Gastrocnemius medialis (tissue), 4 donors: ENCODE data around the gene SPSB1. TPM values are rescaled to one million over a fixed set of nuclear protein-coding genes. Genes with fewer than 3 reads are reported as not detected.

Experiments
- ATAC-seq, 2 donors: fragments of 150-250 bp; one replicate each; pipeline ENCODE4 v1.9.1; 2016
- DNase-seq, 2 donors: peaks; one replicate each; pipeline ENCODE4 v3.0.0-alpha.2; 2019
- H3K27ac ChIP-seq, 4 donors: fragments of 200-600 bp; sonication (generic); 1 replicate in 1 of 4; 2 replicates in 3 of 4; pipeline ENCODE4 v1.5.1; 2016 to 2018; ENCODE audit warnings: mild to moderate bottlenecking in 2 of 4, moderate library complexity in 1 of 4
- H3K27me3 ChIP-seq, 3 donors: fragments of 200-600 bp; sonication (generic) in 2 of 3; 1 replicate in 1 of 3; 2 replicates in 2 of 3; pipeline versions ENCODE4 v1.5.1 to v1.6.0; 2016 to 2019; ENCODE audit warnings: mild to moderate bottlenecking in 1 of 3, moderate library complexity in 1 of 3
- H3K36me3 ChIP-seq, 2 donors: fragments of 200-600 bp; sonication (generic) in 1 of 2; one replicate each; pipeline ENCODE4 v1.5.1; 2017 to 2018
- H3K4me1 ChIP-seq, 2 donors: fragments of 200-600 bp; sonication (generic) in 1 of 2; one replicate each; pipeline ENCODE4 v1.5.1; 2016 to 2017; ENCODE audit warnings: mild to moderate bottlenecking in 2 of 2
- H3K4me3 ChIP-seq, 4 donors: fragments of 200-600 bp; sonication (generic) in 3 of 4; 1 replicate in 1 of 4; 2 replicates in 3 of 4; pipeline ENCODE4 v1.5.1; 2016 to 2019; ENCODE audit warnings: mild to moderate bottlenecking in 2 of 4
- H3K9me3 ChIP-seq, 3 donors: fragments of 200-600 bp; sonication (generic) in 2 of 3; 1 replicate in 1 of 3; 2 replicates in 2 of 3; pipeline ENCODE4 v1.5.1; 2016 to 2019
- POLR2A ChIP-seq, 2 donors: fragments of 450-650 bp; IDR thresholded peaks; one replicate each; pipeline ENCODE4 v1.6.1; 2017; ENCODE audit warnings: antibody characterized with exemption in 2 of 2, mild to moderate bottlenecking in 2 of 2, moderate library complexity in 2 of 2
- in situ Hi-C, 4 donors: fragments of 200-750 bp; cut with MboI; loops; one replicate each; pipeline versions ENCODE4 v1.15.0 to v1.8.0; 2017; ENCODE audit warnings: low sequenced_read_pairs in 4 of 4
- intact Hi-C: fragments of 100-400 bp; cut with DNase I; formaldehyde crosslinking; loops from one replicate; pipeline ENCODE4 v1.15.1; 2023; ENCODE audit warnings: low total_unique reads
- total RNA-seq, 4 donors: library from RNA; depleted of rRNA; stranded (reverse); fragments of >200 nt; gene quantifications; one replicate each; pipeline versions ENCODE4 v1.1.0 to v1.2.3, GENCODE V29; 2016
- TF ChIP-seq, protein P1 (sequence below), 5 experiments: fragments of 450-650 bp in 3 of 5; fragments of 200-600 bp in 2 of 5; sonication (generic) in 2 of 5; IDR thresholded peaks in 4 of 5; conservative IDR thresholded peaks in 1 of 5; 1 replicate in 4 of 5; 2 replicates in 1 of 5; pipeline ENCODE4 v1.5.1; 2016 to 2019; ENCODE audit warnings: antibody characterized with exemption in 5 of 5, mild to moderate bottlenecking in 3 of 5, moderate library complexity in 3 of 5

Gene SPSB1
- total RNA-seq, 4 donors from 2014 or later: 40.4 to 161 (median 56.6) TPM

DNA sequence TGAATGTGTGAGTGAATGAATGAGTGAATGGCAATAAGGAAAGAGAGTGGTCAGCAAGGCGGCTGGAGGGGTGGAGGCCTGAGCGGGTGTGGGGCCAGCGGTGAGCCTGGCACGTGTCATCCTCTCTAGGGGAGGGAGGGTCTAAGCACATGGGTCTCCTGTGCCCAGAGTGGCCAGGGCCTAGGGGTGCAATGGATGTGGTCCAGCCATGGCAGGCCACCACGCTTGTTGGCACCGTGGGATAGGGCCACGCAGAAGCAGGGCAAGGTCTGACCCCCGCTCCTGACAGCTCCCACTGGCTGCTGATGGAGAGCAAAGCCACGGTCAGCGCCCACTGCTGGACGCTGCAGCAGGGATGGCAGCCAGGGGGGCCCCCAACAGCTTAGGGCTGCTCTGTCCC lies 19.5 kb upstream of the SPSB1 start:
- H3K4me1 ChIP-seq: peaks cover 18 to 33% of the 10 kb centered on the region in 2 donors
- ATAC-seq: no peak
- DNase-seq: no peak
- intact Hi-C loops: no loop called here
- in situ Hi-C loops: no loop called here
- H3K27me3 ChIP-seq: no peaks in the 10 kb centered on the region
- no peak overlapping the region for H3K4me3 ChIP-seq
- H3K27ac ChIP-seq: no peak overlapping the region
- no peaks in the 10 kb centered on the region for H3K36me3 ChIP-seq
- H3K9me3 ChIP-seq: no peaks in the 10 kb centered on the region
- TF ChIP-seq, protein P1, sequence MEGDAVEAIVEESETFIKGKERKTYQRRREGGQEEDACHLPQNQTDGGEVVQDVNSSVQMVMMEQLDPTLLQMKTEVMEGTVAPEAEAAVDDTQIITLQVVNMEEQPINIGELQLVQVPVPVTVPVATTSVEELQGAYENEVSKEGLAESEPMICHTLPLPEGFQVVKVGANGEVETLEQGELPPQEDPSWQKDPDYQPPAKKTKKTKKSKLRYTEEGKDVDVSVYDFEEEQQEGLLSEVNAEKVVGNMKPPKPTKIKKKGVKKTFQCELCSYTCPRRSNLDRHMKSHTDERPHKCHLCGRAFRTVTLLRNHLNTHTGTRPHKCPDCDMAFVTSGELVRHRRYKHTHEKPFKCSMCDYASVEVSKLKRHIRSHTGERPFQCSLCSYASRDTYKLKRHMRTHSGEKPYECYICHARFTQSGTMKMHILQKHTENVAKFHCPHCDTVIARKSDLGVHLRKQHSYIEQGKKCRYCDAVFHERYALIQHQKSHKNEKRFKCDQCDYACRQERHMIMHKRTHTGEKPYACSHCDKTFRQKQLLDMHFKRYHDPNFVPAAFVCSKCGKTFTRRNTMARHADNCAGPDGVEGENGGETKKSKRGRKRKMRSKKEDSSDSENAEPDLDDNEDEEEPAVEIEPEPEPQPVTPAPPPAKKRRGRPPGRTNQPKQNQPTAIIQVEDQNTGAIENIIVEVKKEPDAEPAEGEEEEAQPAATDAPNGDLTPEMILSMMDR (IDR thresholded peaks at IDR 0.05 in 4 of 5, conservative IDR thresholded peaks at IDR 0.05 in 1 of 5): no peak
- TF ChIP-seq POLR2A (IDR thresholded peaks at IDR 0.05): no peak

DNA sequence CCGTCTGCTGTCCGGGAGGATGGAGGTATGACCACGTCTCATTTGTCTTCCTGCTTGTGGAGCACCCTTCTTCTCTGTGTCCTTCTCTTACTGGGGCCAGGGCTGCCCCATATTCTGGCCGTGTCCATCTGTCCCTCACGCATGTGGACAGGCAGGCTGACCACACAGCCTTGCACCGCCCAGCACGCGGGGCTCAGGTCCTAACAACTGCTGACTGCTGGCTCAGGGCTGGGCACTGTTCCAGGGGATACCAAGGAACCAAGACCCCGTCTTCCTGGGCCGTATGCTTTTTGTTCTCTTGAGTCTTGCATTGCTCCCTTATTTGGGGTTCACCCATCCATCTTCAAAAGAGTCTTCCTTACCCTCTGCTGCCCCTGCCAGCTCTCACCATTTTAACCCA lies 17.5 kb upstream of the SPSB1 start:
- H3K27me3 ChIP-seq: no peaks in the 10 kb centered on the region
- DNase-seq: no peak
- no peaks in the 10 kb centered on the region for H3K9me3 ChIP-seq
- no peak overlapping the region for H3K4me3 ChIP-seq
- H3K4me1 ChIP-seq: peaks cover 7 to 19% of the 10 kb centered on the region in 2 donors
- H3K27ac ChIP-seq: peak overlapping the region; percentile 42 to 72 (median 67)
- intact Hi-C loops (no loop called here), in situ Hi-C loops (no loop called here)
- H3K36me3 ChIP-seq: no peaks in the 10 kb centered on the region
- ATAC-seq: peak; percentile 6 to 7
- TF ChIP-seq, protein P1 (IDR thresholded peaks at IDR 0.05 in 4 of 5, conservative IDR thresholded peaks at IDR 0.05 in 1 of 5): no peak
- TF ChIP-seq POLR2A (IDR thresholded peaks at IDR 0.05): no peak

DNA sequence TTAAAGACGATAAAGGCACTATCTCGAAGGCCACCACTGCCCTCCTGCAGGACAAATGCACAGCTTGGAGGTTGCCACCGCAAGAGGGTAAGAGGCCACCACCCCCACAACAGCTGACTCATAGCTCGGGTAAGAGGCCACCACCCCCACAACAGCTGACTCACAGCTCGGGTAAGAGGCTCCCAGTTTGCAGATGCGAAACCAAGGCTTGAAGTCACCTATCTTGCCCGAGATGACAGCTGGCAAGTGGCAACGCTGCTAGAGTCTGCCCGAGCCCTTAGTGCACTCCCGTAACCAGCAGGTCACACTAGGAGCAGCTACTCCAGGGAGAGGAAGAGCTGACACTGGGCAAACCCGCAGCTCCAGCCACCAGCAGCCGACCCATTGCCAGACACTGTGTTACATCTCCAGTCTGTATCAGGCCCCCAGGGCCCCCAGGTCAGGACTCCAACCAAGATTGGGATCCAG lies 17.1 kb upstream of the SPSB1 start:
- in situ Hi-C loops: no loop called here
- H3K4me3 ChIP-seq: no peak overlapping the region
- ATAC-seq: peak; percentile 70 to 82
- H3K4me1 ChIP-seq: peaks cover 6 to 17% of the 10 kb centered on the region in 2 donors
- no peaks in the 10 kb centered on the region for H3K27me3 ChIP-seq
- intact Hi-C loops: no loop called here
- peak; percentile 76 to 80 for DNase-seq
- peak overlapping the region; percentile 49 to 72 (median 67) for H3K27ac ChIP-seq
- TF ChIP-seq, protein P1 (IDR thresholded peaks at IDR 0.05 in 4 of 5, conservative IDR thresholded peaks at IDR 0.05 in 1 of 5): no peak
- TF ChIP-seq POLR2A (IDR thresholded peaks at IDR 0.05): peak in 1 of 2 donors; percentile 31
- H3K9me3 ChIP-seq: no peaks in the 10 kb centered on the region
- no peaks in the 10 kb centered on the region for H3K36me3 ChIP-seq

- Histone ChIP-seq H3K4me3 (no peak overlapping the region), H3K36me3 (no peaks in the 10 kb centered on the region), H3K4me1 (peaks cover 10 to 21% of the 10 kb centered on the region in 2 donors), H3K9me3 (no peaks in the 10 kb centered on the region), H3K27me3 (no peaks in the 10 kb centered on the region), H3K27ac (peak overlapping the region in 3 of 4 donors; percentile 4 to 42 (median 34))
- intact Hi-C loops (no loop called here), in situ Hi-C loops (no loop called here)
- DNase-seq (peak in 1 of 2 donors; percentile 61), ATAC-seq (peak in 1 of 2 donors; percentile 24)
- TF ChIP-seq, protein P1 (IDR thresholded peaks at IDR 0.05 in 4 of 5, conservative IDR thresholded peaks at IDR 0.05 in 1 of 5): no peak
- no peak for TF ChIP-seq POLR2A (IDR thresholded peaks at IDR 0.05)
Observed at GRCh38 chr1:9278116-9278515, 14.6 kb upstream of the SPSB1 start.
